ENCODE measurements around the gene SFT2D1.
A peak's percentile ranks its signal among the peaks of the same experiment; 100 is the strongest.
"Not testable (repeated sequence)": the region's sequence is repeated elsewhere in the genome, so short reads cannot be mapped to it uniquely, and the experiment has no call there.

The SFT2D1 gene
- total RNA-seq = 17.9 to 37.3 reads per million in 2 experiments

GRCh38 chr6:166342349-166343149 is at the start of gene SFT2D1:
Gene SFT2D1 (minus strand): TSS chr6:166342545. CDS start chr6:166342481, 64 bp downstream.
- peak; percentile 31 for DNase-seq (ENCODE audit: low read depth)

GRCh38 chr6:166389119-166389518 is 46.8 kb upstream of the SFT2D1 start:
- DNase-seq (ENCODE audit: low read depth) = no peak

- no peak for DNase-seq (ENCODE audit: low read depth)
Observed at GRCh38 chr6:166388290-166389004, 46.1 kb upstream of the SFT2D1 start.

GRCh38 chr6:166387642-166388289 is 45.4 kb upstream of the SFT2D1 start:
- DNase-seq (ENCODE audit: low read depth) = no peak

GRCh38 chr6:166387098-166387497 is 44.8 kb upstream of the SFT2D1 start:
- not testable (repeated sequence) for DNase-seq (ENCODE audit: low read depth)

GRCh38 chr6:166386111-166386510 is 43.8 kb upstream of the SFT2D1 start:
- no peak for DNase-seq (ENCODE audit: low read depth)

- DNase-seq (ENCODE audit: low read depth) = peak; percentile 12
Observed at GRCh38 chr6:166383802-166384363, 41.5 kb upstream of the SFT2D1 start.

- DNase-seq (ENCODE audit: low read depth) = peak; percentile 90
Observed at GRCh38 chr6:166382933-166383801, 40.8 kb upstream of the SFT2D1 start, which contains the start of gene MPC1. Gene MPC1 (minus strand): TSS chr6:166382940. CDS start chr6:166382876, 64 bp downstream.

GRCh38 chr6:166382500-166382932 is 40.2 kb upstream of the SFT2D1 start:
- DNase-seq (ENCODE audit: low read depth) = peak; percentile 13

- peak; percentile 41 for DNase-seq (ENCODE audit: low read depth)
Observed at GRCh38 chr6:166381733-166382499, 39.6 kb upstream of the SFT2D1 start.

- DNase-seq (ENCODE audit: low read depth) = no peak
Observed at GRCh38 chr6:166381381-166381732, 39.0 kb upstream of the SFT2D1 start.

- DNase-seq (ENCODE audit: low read depth) = no peak
Observed at GRCh38 chr6:166379800-166380199, 37.5 kb upstream of the SFT2D1 start.

GRCh38 chr6:166379103-166379586 is 36.8 kb upstream of the SFT2D1 start:
- no peak for DNase-seq (ENCODE audit: low read depth)

- no peak for DNase-seq (ENCODE audit: low read depth)
Observed at GRCh38 chr6:166377721-166378120, 35.4 kb upstream of the SFT2D1 start.

GRCh38 chr6:166375013-166375412 is 32.7 kb upstream of the SFT2D1 start:
- DNase-seq (ENCODE audit: low read depth) = no peak

GRCh38 chr6:166370489-166370888 is 28.1 kb upstream of the SFT2D1 start:
- DNase-seq (ENCODE audit: low read depth) = no peak

GRCh38 chr6:166369782-166370181 is 27.4 kb upstream of the SFT2D1 start:
- DNase-seq (ENCODE audit: low read depth) = no peak

- no peak for DNase-seq (ENCODE audit: low read depth)
Observed at GRCh38 chr6:166366921-166367320, 24.6 kb upstream of the SFT2D1 start.

GRCh38 chr6:166365806-166366205 is 23.5 kb upstream of the SFT2D1 start:
- DNase-seq (ENCODE audit: low read depth) = no peak

- DNase-seq (ENCODE audit: low read depth) = no peak
Observed at GRCh38 chr6:166365221-166365620, 22.9 kb upstream of the SFT2D1 start.
